Activated T-cell treated with anti-CD3 and anti-CD28 coated beads, Interleukin-2, amount 50 U/mL, for 48 hours (primary cell): ENCODE measurements around the gene FLYWCH1.

ENCODE experiments used
- DNase-seq, 2 experiments: peaks; one replicate each; pipeline ENCODE4 v3.0.0-alpha.2; 2020

The FLYWCH1 gene

GRCh38 chr16:2987286-2987685 lies 75.6 kb downstream of the FLYWCH1 start:
- no peak for DNase-seq

- DNase-seq = no peak
Measured at GRCh38 chr16:2987833-2988232, 76.1 kb downstream of the FLYWCH1 start.

GRCh38 chr16:2988590-2989099 lies 76.9 kb downstream of the FLYWCH1 start:
- no peak for DNase-seq

GRCh38 chr16:2990891-2991290 lies 79.2 kb downstream of the FLYWCH1 start:
- DNase-seq = no peak

- no peak for DNase-seq
Measured at GRCh38 chr16:2991566-2992261, 80.0 kb downstream of the FLYWCH1 start.

GRCh38 chr16:2992383-2993081 lies 80.8 kb downstream of the FLYWCH1 start:
- DNase-seq = no peak

- no peak for DNase-seq
Measured at GRCh38 chr16:2996298-2996697, 84.6 kb downstream of the FLYWCH1 start.

- no peak for DNase-seq
Measured at GRCh38 chr16:2999929-3000328, 88.2 kb downstream of the FLYWCH1 start.

GRCh38 chr16:3000540-3000939 lies 88.8 kb downstream of the FLYWCH1 start:
- DNase-seq = no peak
